Testis (tissue), 2 donors: ENCODE measurements around the gene PLCH2.

Source experiments
- POLR2A ChIP-seq: fragments of 450-650 bp; IDR thresholded peaks from one replicate; pipeline ENCODE4 v1.6.1; 2017; ENCODE audit warnings: antibody characterized with exemption, mild to moderate bottlenecking, moderate library complexity
- TF ChIP-seq, protein P1 (sequence below), 3 experiments: fragments of 450-650 bp in 2 of 3; fragments of 200-600 bp in 1 of 3; sonication (generic) in 1 of 3; IDR thresholded peaks; one replicate each; pipeline ENCODE4 v1.5.1; 2016 to 2019; ENCODE audit warnings: antibody characterized with exemption in 3 of 3, mild to moderate bottlenecking in 2 of 3, moderate library complexity in 1 of 3

DNA sequence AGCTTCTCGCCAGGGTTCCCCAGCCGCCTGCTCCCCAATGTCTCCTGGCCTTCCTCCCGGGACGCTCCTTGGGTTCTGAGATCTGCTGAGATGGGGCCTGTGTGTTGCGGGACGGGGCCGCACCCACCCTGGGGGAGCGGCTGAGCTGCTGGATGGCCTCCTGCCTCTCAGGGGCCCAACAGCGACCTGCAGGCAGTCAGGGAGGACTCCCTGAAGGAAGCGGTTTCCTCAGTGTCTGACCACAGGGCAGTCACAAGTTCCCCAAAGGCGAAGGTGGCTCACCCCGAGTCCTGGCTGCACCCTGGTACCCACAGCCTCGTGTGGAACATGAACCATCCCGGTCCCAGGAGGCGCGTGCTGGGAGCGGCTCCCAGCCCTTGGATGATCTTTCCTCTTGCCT, 18.6 kb upstream of the PLCH2 start:
- TF ChIP-seq, protein P1, sequence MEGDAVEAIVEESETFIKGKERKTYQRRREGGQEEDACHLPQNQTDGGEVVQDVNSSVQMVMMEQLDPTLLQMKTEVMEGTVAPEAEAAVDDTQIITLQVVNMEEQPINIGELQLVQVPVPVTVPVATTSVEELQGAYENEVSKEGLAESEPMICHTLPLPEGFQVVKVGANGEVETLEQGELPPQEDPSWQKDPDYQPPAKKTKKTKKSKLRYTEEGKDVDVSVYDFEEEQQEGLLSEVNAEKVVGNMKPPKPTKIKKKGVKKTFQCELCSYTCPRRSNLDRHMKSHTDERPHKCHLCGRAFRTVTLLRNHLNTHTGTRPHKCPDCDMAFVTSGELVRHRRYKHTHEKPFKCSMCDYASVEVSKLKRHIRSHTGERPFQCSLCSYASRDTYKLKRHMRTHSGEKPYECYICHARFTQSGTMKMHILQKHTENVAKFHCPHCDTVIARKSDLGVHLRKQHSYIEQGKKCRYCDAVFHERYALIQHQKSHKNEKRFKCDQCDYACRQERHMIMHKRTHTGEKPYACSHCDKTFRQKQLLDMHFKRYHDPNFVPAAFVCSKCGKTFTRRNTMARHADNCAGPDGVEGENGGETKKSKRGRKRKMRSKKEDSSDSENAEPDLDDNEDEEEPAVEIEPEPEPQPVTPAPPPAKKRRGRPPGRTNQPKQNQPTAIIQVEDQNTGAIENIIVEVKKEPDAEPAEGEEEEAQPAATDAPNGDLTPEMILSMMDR (IDR thresholded peaks at IDR 0.05), result no peak
- TF ChIP-seq POLR2A, result no peak
